ENCODE results near the gene FNDC5. TPM values are rescaled to one million over a fixed set of nuclear protein-coding genes. Genes with fewer than 3 reads are reported as not detected.

Gene FNDC5
- total and polyA plus RNA-seq, 10 of the 15 experiments (the other 5 are each of a cell fraction or from before 2014, with no cell fraction given), result 0.01 to 0.29 (median 0.19) TPM; not detected in 4

GRCh38 chr1:32859915-32860314 lies 10.8 kb downstream of the FNDC5 start:
- no peaks in the 10 kb centered on the region for H3K4me1 ChIP-seq (ENCODE audit: control insufficient read depth, insufficient read depth, low read length)
- 100% methylated on average over 2 of the region's 2 CpGs for whole genome bisulfite sequencing (ENCODE audit: insufficient coverage, insufficient replicate concordance, low lambda C conversion rate, missing lambda C conversion rate)
- ChIA-PET POLR2A (interaction anchor here (0.7 kb wide), 1 partner anchor 234 kb away, joined by 4 read pairs; no protein-coding TSS in a partner anchor), RAD21 (ENCODE audit: unreplicated experiment) (no interaction called here), CTCF (interaction anchor here (1.1 to 6.5 kb wide), 5 partner anchors 13 to 544 kb away, joined by 3 to 37 read pairs (median 3); no protein-coding TSS in a partner anchor), SMC1A (ENCODE audit: uncharacterized antibody, unreplicated experiment) (interaction anchor here (1.3 to 1.6 kb wide), 2 partner anchors 10 to 148 kb away, joined by 4 read pairs; no protein-coding TSS in a partner anchor)
- TF ChIP-seq SMC3 (IDR thresholded peaks at IDR 0.05; ENCODE audit: borderline replicate concordance, low read length) (no peak), HDGF (IDR thresholded peaks at IDR 0.05) (no peak), MYB (IDR thresholded peaks at IDR 0.05; ENCODE audit: borderline replicate concordance, low read depth, low read length) (no peak), RBBP5 (conservative IDR thresholded peaks at IDR 0.05) (no peak), LARP7 (IDR thresholded peaks at IDR 0.05) (no peak)
- BruUV-seq (replicated peaks), result no TSS peak
- no peak overlapping the region for H2AFZ ChIP-seq (ENCODE audit: control insufficient read depth, low read depth, low read length)
- H3K79me2 ChIP-seq (ENCODE audit: control insufficient read depth, insufficient read depth, low read length), result no peaks in the 10 kb centered on the region
- no peaks in the 10 kb centered on the region for H3K27me3 ChIP-seq (replicated peaks in 1 of 2; ENCODE audit: control insufficient read depth in 2 of 2, insufficient read depth in 2 of 2, low read length in 1 of 2)
- in situ Hi-C loops (cut with MboI) (no loop called here), intact Hi-C loops (cut with micrococcal nuclease; ENCODE audit: unreplicated experiment) (no loop called here)
- no peak overlapping the region for H3K27ac ChIP-seq (ENCODE audit: control insufficient read depth, insufficient read depth)
- ATAC-seq, result no peak
- no peaks in the 10 kb centered on the region for H4K20me1 ChIP-seq (ENCODE audit: control insufficient read depth, insufficient read depth)
- no peak overlapping the region for H3K9ac ChIP-seq (ENCODE audit: control insufficient read depth, insufficient read depth, low read length)
- no peak for DNase-seq (ENCODE audit: low read depth, low spot score)
- H3K36me3 ChIP-seq (ENCODE audit: control insufficient read depth in 2 of 2, insufficient read depth in 2 of 2, low read length in 1 of 2), result peaks cover 8 to 35% of the 10 kb centered on the region in 2 experiments
- H3K4me3 ChIP-seq, result no peak overlapping the region
- no peak overlapping the region for H3K4me2 ChIP-seq (ENCODE audit: control insufficient read depth, insufficient read depth)
- FAIRE-seq, result no peak
- H3K9me3 ChIP-seq (replicated peaks; ENCODE audit: control insufficient read depth, insufficient read depth, low read length), result no peaks in the 10 kb centered on the region

- Histone ChIP-seq H3K27me3 (replicated peaks in 1 of 2; ENCODE audit: control insufficient read depth in 2 of 2, insufficient read depth in 2 of 2, low read length in 1 of 2) (no peaks in the 10 kb centered on the region), H4K20me1 (ENCODE audit: control insufficient read depth, insufficient read depth) (no peaks in the 10 kb centered on the region), H3K4me2 (ENCODE audit: control insufficient read depth, insufficient read depth) (no peak overlapping the region), H3K4me1 (ENCODE audit: control insufficient read depth, insufficient read depth, low read length) (no peaks in the 10 kb centered on the region), H3K27ac (ENCODE audit: control insufficient read depth, insufficient read depth) (no peak overlapping the region), H3K9ac (ENCODE audit: control insufficient read depth, insufficient read depth, low read length) (no peak overlapping the region), H3K36me3 (ENCODE audit: control insufficient read depth in 2 of 2, insufficient read depth in 2 of 2, low read length in 1 of 2) (peaks cover 6 to 35% of the 10 kb centered on the region in 2 experiments), H3K4me3 (no peak overlapping the region), H3K79me2 (ENCODE audit: control insufficient read depth, insufficient read depth, low read length) (no peaks in the 10 kb centered on the region), H3K9me3 (replicated peaks; ENCODE audit: control insufficient read depth, insufficient read depth, low read length) (no peaks in the 10 kb centered on the region), H2AFZ (ENCODE audit: control insufficient read depth, low read depth, low read length) (no peak overlapping the region)
- DNase-seq (ENCODE audit: low read depth, low spot score) (no peak), ATAC-seq (no peak), FAIRE-seq (no peak)
- TF ChIP-seq, protein P1, sequence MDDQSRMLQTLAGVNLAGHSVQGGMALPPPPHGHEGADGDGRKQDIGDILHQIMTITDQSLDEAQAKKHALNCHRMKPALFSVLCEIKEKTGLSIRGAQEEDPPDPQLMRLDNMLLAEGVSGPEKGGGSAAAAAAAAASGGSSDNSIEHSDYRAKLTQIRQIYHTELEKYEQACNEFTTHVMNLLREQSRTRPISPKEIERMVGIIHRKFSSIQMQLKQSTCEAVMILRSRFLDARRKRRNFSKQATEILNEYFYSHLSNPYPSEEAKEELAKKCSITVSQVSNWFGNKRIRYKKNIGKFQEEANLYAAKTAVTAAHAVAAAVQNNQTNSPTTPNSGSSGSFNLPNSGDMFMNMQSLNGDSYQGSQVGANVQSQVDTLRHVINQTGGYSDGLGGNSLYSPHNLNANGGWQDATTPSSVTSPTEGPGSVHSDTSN (IDR thresholded peaks at IDR 0.05; ENCODE audit: insufficient replicate concordance, low read depth, low read length), result no peak
- TF ChIP-seq YY1 (IDR thresholded peaks at IDR 0.05; ENCODE audit: low read depth, low read length), result no peak
- TF ChIP-seq USF1 (IDR thresholded peaks at IDR 0.05; ENCODE audit: borderline replicate concordance, extremely low read length, insufficient read depth, low read depth, low read length), result no peak
- CTCF ChIA-PET, result interaction anchor here (1.5 to 6.5 kb wide), 3 partner anchors 14 to 86 kb away, joined by 3 to 37 read pairs (median 22); no protein-coding TSS in a partner anchor
- BruUV-seq (replicated peaks), result no TSS peak
- 87% methylated on average over 7 of the region's 7 CpGs for WGBS (ENCODE audit: insufficient coverage, insufficient replicate concordance, low lambda C conversion rate, missing lambda C conversion rate)
- RAD21 ChIA-PET (ENCODE audit: unreplicated experiment), result no interaction called here
- SMC1A ChIA-PET (ENCODE audit: uncharacterized antibody, unreplicated experiment), result interaction anchor here (1.5 to 1.6 kb wide), 2 partner anchors 9 to 29 kb away, joined by 4 to 5 read pairs; no protein-coding TSS in a partner anchor
- in situ Hi-C loops (cut with MboI), result no loop called here
- intact Hi-C loops (cut with micrococcal nuclease; ENCODE audit: unreplicated experiment), result no loop called here
- POLR2A ChIA-PET, result no interaction called here
Observed at GRCh38 chr1:32858791-32859190, 11.9 kb downstream of the FNDC5 start.

Measured in GM12878 (cell line).